ENCODE data around the gene LRMDA. TPM values are rescaled to one million over a fixed set of nuclear protein-coding genes. Genes with fewer than 3 reads are reported as not detected.

Gene LRMDA
- total and polyA plus RNA-seq, 10 of the 15 experiments (the other 5 are each of a cell fraction or from before 2014, with no cell fraction given), result 0.07 to 0.54 (median 0.29) TPM; not detected in 4

GRCh38 chr10:75465450-75465827 lies 34.0 kb downstream of the LRMDA start:
- 16% methylated on average over 6 of the region's 6 CpGs for WGBS (ENCODE audit: insufficient coverage, insufficient replicate concordance, low lambda C conversion rate, missing lambda C conversion rate)
- Histone ChIP-seq H3K4me3 (no peak overlapping the region), H3K9ac (ENCODE audit: control insufficient read depth, insufficient read depth, low read length) (no peak overlapping the region), H3K9me3 (replicated peaks; ENCODE audit: control insufficient read depth, insufficient read depth, low read length) (no peaks in the 10 kb centered on the region), H3K27ac (ENCODE audit: control insufficient read depth, insufficient read depth) (no peak overlapping the region), H3K36me3 (ENCODE audit: control insufficient read depth in 2 of 2, insufficient read depth in 2 of 2, low read length in 1 of 2) (no peaks in the 10 kb centered on the region), H3K4me1 (ENCODE audit: control insufficient read depth, insufficient read depth, low read length) (no peaks in the 10 kb centered on the region), H3K79me2 (ENCODE audit: control insufficient read depth, insufficient read depth, low read length) (no peaks in the 10 kb centered on the region), H3K4me2 (ENCODE audit: control insufficient read depth, insufficient read depth) (no peak overlapping the region), H2AFZ (ENCODE audit: control insufficient read depth, low read depth, low read length) (no peak overlapping the region; the same call in 1 of the 2 replicates), H4K20me1 (ENCODE audit: control insufficient read depth, insufficient read depth) (no peaks in the 10 kb centered on the region), H3K27me3 (replicated peaks in 1 of 2; ENCODE audit: control insufficient read depth in 2 of 2, insufficient read depth in 2 of 2, low read length in 1 of 2) (peaks cover 0 to 1% of the 10 kb centered on the region in 2 experiments; a peak in 2 of 4 replicates)
- no TSS peak for BruUV-seq (replicated peaks)
- no peak for FAIRE-seq
- ChIA-PET SMC1A (ENCODE audit: uncharacterized antibody, unreplicated experiment) (no interaction called here), RAD21 (ENCODE audit: unreplicated experiment) (no interaction called here), POLR2A (no interaction called here), CTCF (no interaction called here)
- intact Hi-C loops (cut with micrococcal nuclease; ENCODE audit: unreplicated experiment) (no loop called here), in situ Hi-C loops (cut with MboI) (no loop called here)
- TF ChIP-seq NFIC (IDR thresholded peaks at IDR 0.05; ENCODE audit: low read depth, low read length) (no peak), MLLT1 (IDR thresholded peaks at IDR 0.05) (peak; percentile 3; the same call in 1 of the 2 replicates)
- no peak for DNase-seq (ENCODE audit: low read depth, low spot score)
- ATAC-seq, result no peak

GRCh38 chr10:75466001-75466400 lies 34.6 kb downstream of the LRMDA start:
- no peaks in the 10 kb centered on the region for H3K79me2 ChIP-seq (ENCODE audit: control insufficient read depth, insufficient read depth, low read length)
- TF ChIP-seq ATF7 (IDR thresholded peaks at IDR 0.05; ENCODE audit: low read depth), result no peak
- no peak for TF ChIP-seq ZNF592 (IDR thresholded peaks at IDR 0.05)
- no peak for TF ChIP-seq ZBTB11 (CRISPR knock-in tag; IDR thresholded peaks at IDR 0.05)
- no peak for TF ChIP-seq NFXL1 (IDR thresholded peaks at IDR 0.05; ENCODE audit: borderline replicate concordance)
- TF ChIP-seq EP300 (IDR thresholded peaks at IDR 0.05; ENCODE audit: borderline replicate concordance in 1 of 2, control insufficient read depth in 1 of 2, low read depth in 2 of 2, low read length in 2 of 2), result no peak
- no peak for TF ChIP-seq NFIC (IDR thresholded peaks at IDR 0.05; ENCODE audit: low read depth, low read length)
- no peak for TF ChIP-seq POLR2AphosphoS5 (IDR thresholded peaks at IDR 0.05; ENCODE audit: low read length)

More at GRCh38 chr10:75466001-75466400, 34.6 kb downstream of the LRMDA start:
- H3K36me3 ChIP-seq (ENCODE audit: control insufficient read depth in 2 of 2, insufficient read depth in 2 of 2, low read length in 1 of 2), result no peaks in the 10 kb centered on the region
- no peak for FAIRE-seq
- WGBS (ENCODE audit: insufficient coverage, insufficient replicate concordance, low lambda C conversion rate, missing lambda C conversion rate), result 9% methylated on average over 4 of the region's 4 CpGs
- BruUV-seq (replicated peaks), result no TSS peak
- no peak overlapping the region for H3K9ac ChIP-seq (ENCODE audit: control insufficient read depth, insufficient read depth, low read length)
- H3K27me3 ChIP-seq (replicated peaks in 1 of 2; ENCODE audit: control insufficient read depth in 2 of 2, insufficient read depth in 2 of 2, low read length in 1 of 2), result peaks cover 0 to 1% of the 10 kb centered on the region in 2 experiments; a peak in 2 of 4 replicates
- H2AFZ ChIP-seq (ENCODE audit: control insufficient read depth, low read depth, low read length), result no peak overlapping the region
- in situ Hi-C loops (cut with MboI), result no loop called here
- no peak overlapping the region for H3K4me2 ChIP-seq (ENCODE audit: control insufficient read depth, insufficient read depth)
- RAD21 ChIA-PET (ENCODE audit: unreplicated experiment), result no interaction called here
- H4K20me1 ChIP-seq (ENCODE audit: control insufficient read depth, insufficient read depth), result no peaks in the 10 kb centered on the region
- intact Hi-C loops (cut with micrococcal nuclease; ENCODE audit: unreplicated experiment), result no loop called here
- no peaks in the 10 kb centered on the region for H3K9me3 ChIP-seq (replicated peaks; ENCODE audit: control insufficient read depth, insufficient read depth, low read length)
- H3K4me3 ChIP-seq, result no peak overlapping the region
- no peak overlapping the region for H3K27ac ChIP-seq (ENCODE audit: control insufficient read depth, insufficient read depth)
- CTCF ChIA-PET, result no interaction called here
- POLR2A ChIA-PET, result no interaction called here
- no peaks in the 10 kb centered on the region for H3K4me1 ChIP-seq (ENCODE audit: control insufficient read depth, insufficient read depth, low read length)
- ATAC-seq, result no peak
- SMC1A ChIA-PET (ENCODE audit: uncharacterized antibody, unreplicated experiment), result no interaction called here
- DNase-seq (ENCODE audit: low read depth, low spot score), result no peak

All from GM12878 (cell line).